Heart right ventricle (tissue), 16 donors: ENCODE measurements around the gene SCGB1D4. TPM values are rescaled to one million over a fixed set of nuclear protein-coding genes. Genes with fewer than 3 reads are reported as not detected.

Experiments
- ATAC-seq, 8 donors: fragments of 200-7000 bp; cut with Tn5 transposase; one replicate each; pipeline ENCODE4 v1.9.1; 2020; ENCODE audit warnings: mild to moderate bottlenecking in 8 of 8, moderate library complexity in 8 of 8, moderate number of reproducible peaks in 1 of 8
- DNase-seq, 2 donors: peaks; one replicate each; pipeline ENCODE4 v3.0.0-alpha.2; 2020
- H3K27ac ChIP-seq, 10 donors: fragments of 200-600 bp; sonication (generic) in 2 of 10; one replicate each; pipeline versions ENCODE4 v1.5.0 to v1.8.0; 2020 to 2022; ENCODE audit warnings: mild to moderate bottlenecking in 3 of 10
- H3K27me3 ChIP-seq, 7 donors: fragments of 200-600 bp; one replicate each; pipeline ENCODE4 v1.8.0; 2021 to 2022; ENCODE audit warnings: mild to moderate bottlenecking in 2 of 7
- H3K36me3 ChIP-seq, 9 donors: fragments of 200-600 bp; sonication (generic) in 1 of 9; one replicate each; pipeline versions ENCODE4 v1.5.0 to v1.8.0; 2020 to 2022; ENCODE audit warnings: mild to moderate bottlenecking in 2 of 9
- H3K4me1 ChIP-seq, 9 donors: fragments of 200-600 bp; sonication (generic) in 1 of 9; one replicate each; pipeline versions ENCODE4 v1.5.0 to v1.8.0; 2020 to 2022; ENCODE audit warnings: mild to moderate bottlenecking in 4 of 9
- H3K4me3 ChIP-seq, 10 donors: fragments of 200-600 bp; sonication (generic) in 2 of 10; one replicate each; pipeline versions ENCODE4 v1.5.0 to v1.8.0; 2020 to 2022; ENCODE audit warnings: mild to moderate bottlenecking in 7 of 10, moderate library complexity in 2 of 10
- H3K9me3 ChIP-seq, 11 donors: fragments of 200-600 bp in 10 of 11; sonication (generic) in 2 of 11; one replicate each; pipeline versions ENCODE4 v1.5.0 to v1.8.0; 2013 to 2022; ENCODE audit warnings: mild to moderate bottlenecking in 2 of 11, control low read depth in 1 of 11, moderate library complexity in 1 of 11
- CTCF ChIP-seq, 9 donors: fragments of 200-600 bp; sonication (generic) in 2 of 9; IDR thresholded peaks; one replicate each; pipeline versions ENCODE4 v1.5.0 to v1.8.0; 2021 to 2022; ENCODE audit warnings: antibody characterized with exemption in 9 of 9, mild to moderate bottlenecking in 5 of 9, moderate library complexity in 1 of 9
- WGBS, 2 donors: extraction: QIAGEN DNeasy Blood & Tissue Kit; methylation state at CpG; one replicate each; pipeline ENCODE4 v1.1.7; 2013; ENCODE audit warnings: inconsistent platforms in 1 of 2; 5-methylcytosine and 5-hydroxymethylcytosine counted together
- intact Hi-C, 10 donors: fragments of 100-400 bp; cut with DNase I; formaldehyde crosslinking; loops; one replicate each; pipeline versions ENCODE4 v1.11.1 to v1.14.2; 2022
- polyA plus RNA-seq, 2 donors: library from polyadenylated mRNA; stranded (reverse); fragments of 200-250 nt; gene quantifications; one replicate each; pipeline ENCODE4 v1.2.3, GENCODE V29; 2013
- total RNA-seq, 10 donors: library from RNA; stranded (reverse); fragmentation: NEBNext Ultra II Directional in 3 of 10; extraction: Animal tissue kit (Norgen Biotek cat#: 25700) in 3 of 10; gene quantifications; one replicate each; pipeline versions ENCODE4 v1.2.1 to v1.2.4, GENCODE V29; 2021 to 2023
- donor health status: Arrhythmogenic right ventricular cardiomyopathy.
- donor health status: ischemic (EF 13 %, LVEDD 7.1; RV severe dilation, severe dysfunction).
- donor health status: healthy with polysubstance abuse.
- donor health status: DM: no; HTN: yes; CAD: no.
- donor health status: DM: no; HTN: no; CAD: no.
- donor health status: ischemic (EF 25% LVEDD 6.9; RV normal size, moderate dysfunction).
- donor health status: ischemic (EF 25% LVEDD 5.7; RV mildly dilated, moderate dysfunction).
- donor health status: healthy.
- donor health status: DM: yes; HTN: yes; CAD: no.
- donor health status: Ischemic cardiomyopathy.
- donor health status: ischemic (EF 35%, LVEDD 5.7; RV mildly dilated, moderate dysfunction).
- donor health status: nonischemic (EF 11% LVEDD 7.7; RV severe dilation, severe dysfunction).
- donor health status: DM: yes; HTN: yes; CAD: no.
- donor health status: PGD.
- donor health status: ischemic (EF 29% LVEDD 5.4; RV normal size, mild dysfunction).
- donor health status: nonischemic (EF 23%, LVEDD 6.1; RV moderate dilation, normal function).

The SCGB1D4 gene
- total and polyA plus RNA-seq, 12 donors, result not detected

GRCh38 chr11:62253999-62254542 is 44.8 kb downstream of the SCGB1D4 start:
- intact Hi-C loops, result no loop called here
- no peak for DNase-seq
- TF ChIP-seq CTCF (IDR thresholded peaks at IDR 0.05), result no peak
- no peak overlapping the region for H3K27ac ChIP-seq
- peaks cover 0 to 48% (median 23%) of the 10 kb centered on the region in 11 donors for H3K9me3 ChIP-seq
- H3K36me3 ChIP-seq, result no peaks in the 10 kb centered on the region
- peaks cover 0 to 9% (median 4%) of the 10 kb centered on the region in 7 donors for H3K27me3 ChIP-seq
- no peak for ATAC-seq
- no peak overlapping the region for H3K4me3 ChIP-seq
- 67 to 70% methylated on average over 3 of the region's 3 CpGs for WGBS, 2 donors
- no peaks in the 10 kb centered on the region for H3K4me1 ChIP-seq

GRCh38 chr11:62251698-62252097 is 47.2 kb downstream of the SCGB1D4 start:
- Histone ChIP-seq H3K27me3 (peaks cover 0 to 9% (median 0%) of the 10 kb centered on the region in 7 donors), H3K4me3 (no peak overlapping the region), H3K4me1 (no peaks in the 10 kb centered on the region), H3K36me3 (no peaks in the 10 kb centered on the region), H3K27ac (no peak overlapping the region), H3K9me3 (peaks cover 0 to 48% (median 23%) of the 10 kb centered on the region in 11 donors)
- DNase-seq (no peak), ATAC-seq (no peak)
- no peak for TF ChIP-seq CTCF (IDR thresholded peaks at IDR 0.05)
- intact Hi-C loops, result no loop called here
- WGBS, 2 donors, result 56% methylated on average over 4 of the region's 4 CpGs

Other genes starting within 250 kb of the SCGB1D4 start
- gene INCENP, start 175.1 kb downstream of the SCGB1D4 start, total RNA-seq, result 10 to 100 TPM in 8 of 10 donors, 1 to 10 TPM in 2; 8.2 to 20.0 (median 13.4) TPM
- 1 to 10 TPM; 2.1 to 2.7 TPM for gene INCENP, start 175.1 kb downstream of the SCGB1D4 start, polyA plus RNA-seq
- gene SCGB1D1, start 108.9 kb downstream of the SCGB1D4 start, total RNA-seq, result not detected
- not detected for gene SCGB1D1, start 108.9 kb downstream of the SCGB1D4 start, polyA plus RNA-seq
- gene SCGB2A1, start 90.4 kb downstream of the SCGB1D4 start, total RNA-seq, result not detected
- not detected for gene SCGB2A1, start 90.4 kb downstream of the SCGB1D4 start, polyA plus RNA-seq
- 1 to 10 TPM in 7 of 10 donors, not detected in 3; 1.2 to 4.7 (median 1.8) TPM for gene SCGB1D2, start 56.8 kb downstream of the SCGB1D4 start, total RNA-seq
- 1 to 10 TPM in 1 of 2 donors, under 1 TPM in 1; 0.64 to 6.1 TPM for gene SCGB1D2, start 56.8 kb downstream of the SCGB1D4 start, polyA plus RNA-seq
- gene SCGB2A2, start 28.9 kb downstream of the SCGB1D4 start, total RNA-seq, result not detected
- gene SCGB2A2, start 28.9 kb downstream of the SCGB1D4 start, polyA plus RNA-seq, result not detected
- 1 to 10 TPM; 1.3 to 9.1 (median 2.6) TPM for gene ASRGL1, start 38.4 kb upstream of the SCGB1D4 start, total RNA-seq
- gene ASRGL1, start 38.4 kb upstream of the SCGB1D4 start, polyA plus RNA-seq, result 1 to 10 TPM; 3.1 to 6.5 TPM
- not detected for gene SCGB1A1, start 120.0 kb upstream of the SCGB1D4 start, total RNA-seq
- gene SCGB1A1, start 120.0 kb upstream of the SCGB1D4 start, polyA plus RNA-seq, result under 1 TPM in 1 of 2 donors, not detected in 1; 0.20 TPM
- gene AHNAK, start 247.7 kb upstream of the SCGB1D4 start, total RNA-seq, result 100 to 1,000 TPM; 259 to 447 (median 386) TPM
- 100 to 1,000 TPM; 101 to 113 TPM for gene AHNAK, start 247.7 kb upstream of the SCGB1D4 start, polyA plus RNA-seq